ENCODE measurements around the gene SCAMP5.

Gene SCAMP5

DNA sequence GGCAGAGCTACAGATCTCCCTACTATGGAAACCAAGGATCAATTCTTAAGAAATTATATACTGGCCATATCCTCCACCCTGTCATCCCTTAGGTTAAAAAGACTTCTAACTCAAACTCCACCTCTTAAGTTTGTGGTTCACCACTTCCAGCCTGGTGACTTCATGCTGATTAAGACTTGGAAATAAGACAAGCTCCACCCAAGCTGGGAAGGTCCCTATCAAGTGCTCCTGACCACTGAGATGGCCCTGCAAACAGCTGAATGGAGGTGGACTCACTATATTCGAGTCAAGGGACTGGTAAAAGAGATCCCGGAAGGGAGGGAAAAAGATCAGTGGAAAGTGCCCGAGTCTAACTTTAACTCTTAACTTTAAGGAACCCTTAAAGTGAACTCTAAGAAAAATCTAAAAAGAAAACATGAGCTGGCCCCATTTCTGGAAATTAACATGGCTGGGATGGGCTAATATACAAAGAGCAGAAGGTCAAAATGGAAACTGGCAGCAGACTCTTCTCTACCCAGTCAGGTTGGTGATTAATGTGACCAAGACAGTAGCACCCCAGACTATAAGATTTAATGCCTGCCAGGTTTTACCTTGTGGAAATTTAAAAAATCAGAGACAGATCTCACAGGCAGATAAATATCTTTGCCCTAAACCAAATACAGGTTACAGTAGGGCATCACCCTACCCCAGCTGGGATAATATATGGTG is 71.9 kb downstream of the SCAMP5 start:
- no peak for DNase-seq (ENCODE audit: low read depth in 4 of 4, low spot score in 1 of 4)

DNA sequence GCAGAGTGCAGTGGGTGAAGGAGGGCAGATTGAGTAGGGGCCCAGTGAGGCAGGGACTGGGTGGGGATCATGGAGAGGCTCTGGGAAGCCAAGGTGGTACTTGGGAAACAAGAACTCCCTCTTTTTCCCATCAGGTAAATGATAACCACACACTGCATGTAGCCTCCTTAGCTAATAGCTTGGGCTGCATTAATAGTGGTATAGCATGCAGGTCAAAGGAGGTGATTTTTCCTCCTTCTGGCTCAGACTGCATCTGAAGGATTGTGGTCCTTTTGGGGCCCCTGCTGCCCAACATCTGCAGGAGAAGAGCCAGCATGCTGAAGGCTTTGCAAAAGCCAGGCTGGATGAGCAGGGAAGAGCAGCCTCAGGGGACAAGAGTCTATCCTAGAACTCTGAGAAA is 73.4 kb downstream of the SCAMP5 start:
- no peak for DNase-seq (ENCODE audit: low read depth in 4 of 4, low spot score in 1 of 4)

DNA sequence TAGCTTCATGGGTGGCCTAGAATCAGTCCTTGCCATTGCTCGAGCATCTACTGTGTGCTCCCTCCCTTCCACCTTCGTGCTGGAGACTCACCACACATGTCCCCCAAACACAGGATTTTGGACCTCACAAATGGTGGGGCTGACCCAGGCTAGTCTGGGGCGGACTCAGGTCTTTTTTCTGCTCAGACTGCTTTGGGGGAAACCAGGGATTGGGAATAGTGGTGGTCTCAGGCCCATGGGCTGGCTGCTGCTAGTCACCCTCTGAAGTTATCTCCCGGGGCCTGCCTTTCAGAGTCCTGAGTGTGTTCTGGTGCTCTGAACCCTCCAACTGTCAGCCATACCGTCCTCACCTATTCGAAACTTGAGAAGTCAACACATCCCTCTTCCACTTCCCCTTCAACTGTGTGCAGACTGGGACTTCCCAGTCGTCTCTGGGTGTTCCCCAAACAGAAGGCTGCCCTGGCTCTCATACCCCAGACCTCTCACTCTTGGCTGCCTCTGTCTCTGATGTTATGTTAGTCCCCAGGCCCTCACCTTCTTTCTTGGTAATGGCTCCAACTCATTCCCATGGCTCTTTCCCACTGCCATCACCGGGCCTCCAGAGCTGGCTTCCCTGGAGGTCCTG is 74.0 kb downstream of the SCAMP5 start:
- DNase-seq (ENCODE audit: low read depth in 4 of 4, low spot score in 1 of 4) = no peak

DNA sequence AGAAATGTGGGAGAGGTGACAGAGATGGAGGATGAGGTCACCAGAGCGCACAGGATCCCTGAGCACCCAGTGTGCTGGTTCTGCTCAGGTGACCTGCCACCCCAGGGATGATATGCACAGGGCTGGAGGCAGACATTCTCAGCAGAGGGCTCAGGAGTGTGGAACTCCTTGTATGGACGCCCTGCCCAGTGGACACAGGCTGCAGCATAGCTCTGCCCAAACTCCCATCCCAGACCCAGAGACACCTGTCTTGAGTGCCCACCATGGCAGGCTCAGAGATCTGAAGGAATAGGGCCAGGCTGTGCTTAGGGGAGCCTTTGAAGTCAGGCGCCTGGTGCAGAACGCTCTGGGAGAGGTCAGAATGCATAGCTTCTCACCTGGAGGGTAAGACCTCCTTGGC is 75.3 kb downstream of the SCAMP5 start:
- no peak for DNase-seq (ENCODE audit: low read depth in 4 of 4, low spot score in 1 of 4)
